SU-DHL-6 (cell line): ENCODE data around the gene PRDM15.

Experiments used
- H2AFZ ChIP-seq: fragments of 200-600 bp; sonication (generic); 2 replicates; pipeline ENCODE4 v1.6.1; 2014; ENCODE audit warnings: low read depth, mild to moderate bottlenecking, moderate library complexity, mixed read lengths, antibody characterized with exemption, low read length; ENCODE audit not compliant: severe bottlenecking
- H3F3A ChIP-seq: fragments of 200-600 bp; shearing (Covaris generic); 2 replicates; pipeline ENCODE4 v1.6.0; 2016; ENCODE audit warnings: antibody characterized with exemption, mild to moderate bottlenecking; ENCODE audit not compliant: insufficient read depth
- H3K27ac ChIP-seq: fragments of 200-600 bp; sonication (generic); 2 replicates; pipeline ENCODE4 v1.5.1; 2016; ENCODE audit warnings: low read depth, mild to moderate bottlenecking, low read length, moderate library complexity, mixed read lengths
- H3K27me3 ChIP-seq: fragments of 200-600 bp; sonication (generic), shearing (Covaris generic); 2 replicates; pipeline ENCODE4 v1.6.0; 2014; ENCODE audit warnings: mild to moderate bottlenecking, low read length
- H3K36me3 ChIP-seq: fragments of 200-600 bp; sonication (generic); 2 replicates; pipeline ENCODE4 v1.6.1; 2014; ENCODE audit warnings: mild to moderate bottlenecking, low read length, mixed read lengths
- H3K4me2 ChIP-seq: fragments of 300-600, 200-600 bp; shearing (Covaris generic), sonication (generic); 2 replicates; pipeline ENCODE4 v1.6.0; 2014; ENCODE audit warnings: low read length, low read depth, mild to moderate bottlenecking; ENCODE audit not compliant: poor library complexity, severe bottlenecking
- H3K4me3 ChIP-seq: fragments of 200-600 bp; sonication (generic); 2 replicates; pipeline ENCODE4 v1.5.1; 2014; ENCODE audit warnings: antibody characterized with exemption, low read length, mild to moderate bottlenecking, mixed read lengths; ENCODE audit not compliant: insufficient read depth, poor library complexity, severe bottlenecking
- H3K79me2 ChIP-seq: fragments of 200-600 bp; sonication (generic); 2 replicates; pipeline ENCODE4 v1.6.1; 2014; ENCODE audit warnings: mild to moderate bottlenecking, low read length, moderate library complexity; ENCODE audit not compliant: insufficient read depth
- H3K9ac ChIP-seq: fragments of 200-600 bp; sonication (generic); 2 replicates; pipeline ENCODE4 v1.7.0; 2014; ENCODE audit warnings: mild to moderate bottlenecking, low read length
- H3K9me2 ChIP-seq: fragments of 200-600 bp; sonication (generic); replicated peaks from 2 replicates; pipeline ENCODE4 v1.6.1; 2014; ENCODE audit warnings: low read length; ENCODE audit not compliant: insufficient read depth
- H3K9me3 ChIP-seq: fragments of 200-600 bp; sonication (generic); 2 replicates; pipeline ENCODE4 v1.6.1; 2014; ENCODE audit warnings: low read length, mixed read lengths; ENCODE audit not compliant: insufficient read depth
- H4K20me1 ChIP-seq: fragments of 200-600 bp; sonication (generic); 2 replicates; pipeline ENCODE4 v1.6.1; 2014; ENCODE audit warnings: low read depth, mild to moderate bottlenecking, antibody characterized with exemption, low read length, moderate library complexity, mixed read lengths
- CTCF ChIP-seq: fragments of 200-600 bp; sonication (generic); IDR thresholded peaks from one replicate; pipeline ENCODE4 v1.5.1; 2017; ENCODE audit warnings: antibody characterized with exemption, mild to moderate bottlenecking, low read length, moderate library complexity; ENCODE audit not compliant: insufficient read depth, poor library complexity, severe bottlenecking
- EZH2phosphoT487 ChIP-seq: fragments of 200-600 bp; sonication (generic), shearing (Covaris generic); conservative IDR thresholded peaks from 2 replicates; pipeline ENCODE4 v1.6.1; 2018; ENCODE audit warnings: mild to moderate bottlenecking, antibody characterized with exemption, low read length, moderate library complexity, mixed read lengths

PRDM15 gene

GRCh38 chr21:41848533-41848932 lies 30.6 kb downstream of the PRDM15 start:
- H3F3A ChIP-seq: peaks cover 5% of the 10 kb centered on the region
- no peaks in the 10 kb centered on the region for H3K9me3 ChIP-seq
- H3K4me3 ChIP-seq: no peak overlapping the region
- no peaks in the 10 kb centered on the region for H4K20me1 ChIP-seq
- H3K27ac ChIP-seq: no peak overlapping the region
- no peaks in the 10 kb centered on the region for H3K36me3 ChIP-seq
- no peak overlapping the region for H2AFZ ChIP-seq
- H3K9ac ChIP-seq: no peak overlapping the region
- H3K79me2 ChIP-seq: no peaks in the 10 kb centered on the region; the same call in 1 of the 2 replicates
- no peak overlapping the region for H3K4me2 ChIP-seq
- H3K27me3 ChIP-seq: no peaks in the 10 kb centered on the region
- TF ChIP-seq CTCF: no peak
- TF ChIP-seq EZH2phosphoT487: no peak
- no peaks in the 10 kb centered on the region for H3K9me2 ChIP-seq

- peaks cover 6% of the 10 kb centered on the region for H3F3A ChIP-seq
- no peaks in the 10 kb centered on the region for H3K9me3 ChIP-seq
- TF ChIP-seq CTCF (no peak), EZH2phosphoT487 (no peak)
- no peaks in the 10 kb centered on the region for H3K36me3 ChIP-seq
- no peaks in the 10 kb centered on the region for H3K9me2 ChIP-seq
- no peak overlapping the region for H3K9ac ChIP-seq
- H3K27me3 ChIP-seq: no peaks in the 10 kb centered on the region
- H3K4me3 ChIP-seq: no peak overlapping the region
- no peak overlapping the region for H3K27ac ChIP-seq
- H4K20me1 ChIP-seq: no peaks in the 10 kb centered on the region
- no peak overlapping the region for H2AFZ ChIP-seq
- no peak overlapping the region for H3K4me2 ChIP-seq
- H3K79me2 ChIP-seq: no peaks in the 10 kb centered on the region; the same call in 1 of the 2 replicates
Observed at GRCh38 chr21:41847066-41847804, 31.9 kb downstream of the PRDM15 start.

- H4K20me1 ChIP-seq: no peaks in the 10 kb centered on the region
- no peaks in the 10 kb centered on the region; the same call in 1 of the 2 replicates for H3K79me2 ChIP-seq
- no peak overlapping the region for H3K9ac ChIP-seq
- no peaks in the 10 kb centered on the region for H3K9me3 ChIP-seq
- no peaks in the 10 kb centered on the region for H3K9me2 ChIP-seq
- no peak overlapping the region for H3K4me2 ChIP-seq
- H3K27ac ChIP-seq: no peak overlapping the region; the same call in 1 of the 2 replicates
- no peak overlapping the region for H3K4me3 ChIP-seq
- peaks cover 13% of the 10 kb centered on the region for H3F3A ChIP-seq
- TF ChIP-seq EZH2phosphoT487: no peak
- TF ChIP-seq CTCF: no peak
- no peaks in the 10 kb centered on the region for H3K27me3 ChIP-seq
- H3K36me3 ChIP-seq: no peaks in the 10 kb centered on the region
- no peak overlapping the region for H2AFZ ChIP-seq
Observed at GRCh38 chr21:41846536-41846935, 32.6 kb downstream of the PRDM15 start.
